Subcutaneous adipose tissue (tissue), 4 donors: ENCODE measurements around the gene OR2AJ1. TPM values are rescaled to one million over a fixed set of nuclear protein-coding genes. Genes with fewer than 3 reads are reported as not detected.

Experiments used
- CTCF ChIP-seq: fragments of 450-650 bp; IDR thresholded peaks from one replicate; pipeline ENCODE4 v1.5.1; 2016; ENCODE audit warnings: low read depth, mild to moderate bottlenecking, control low read depth, antibody characterized with exemption, moderate library complexity
- total RNA-seq, 4 donors: library from RNA; depleted of rRNA; stranded (reverse); fragments of >200 nt; gene quantifications; one replicate each; pipeline ENCODE4 v1.1.0, GENCODE V29; 2016

OR2AJ1 gene
- not detected for total RNA-seq

GRCh38 chr1:247924868-247925267 is at the start of gene OR2AJ1:
Gene OR2AJ1 (plus strand): TSS chr1:247924889. CDS start chr1:247933769, 8,880 bp downstream.
- TF ChIP-seq CTCF = no peak

GRCh38 chr1:247883346-247883745 is 41.3 kb upstream of the OR2AJ1 start:
- TF ChIP-seq CTCF = no peak

GRCh38 chr1:247884797-247885413 is 39.8 kb upstream of the OR2AJ1 start:
- TF ChIP-seq CTCF = no peak

GRCh38 chr1:247895163-247895637 is 29.5 kb upstream of the OR2AJ1 start, which contains the start of gene OR2W3:
Gene OR2W3 (plus strand): TSS chr1:247895587. CDS start chr1:247895587, 0 bp downstream.
- TF ChIP-seq CTCF = no peak

GRCh38 chr1:247895976-247896375 is 28.7 kb upstream of the OR2AJ1 start:
- TF ChIP-seq CTCF = no peak

GRCh38 chr1:247904122-247904521 is 20.6 kb upstream of the OR2AJ1 start:
- TF ChIP-seq CTCF = no peak

GRCh38 chr1:247905181-247905580 is 19.5 kb upstream of the OR2AJ1 start:
- TF ChIP-seq CTCF = no peak
